K562 (cell line): ENCODE data around the gene AJM1. TPM values are rescaled to one million over a fixed set of nuclear protein-coding genes. Genes with fewer than 3 reads are reported as not detected.
A peak's percentile ranks its signal among the peaks of the same experiment; 100 is the strongest.

ENCODE experiments used
- CEBPG ChIP-seq, 3 experiments: fragments of 200-800 bp in 1 of 3; sonication (Bioruptor generic) in 1 of 3; sonication (generic) in 1 of 3; formaldehyde crosslinking in 1 of 3; IDR thresholded peaks in 2 of 3; conservative IDR thresholded peaks in 1 of 3; 2 replicates each; pipeline versions ENCODE4 v1.6.1 to v1.8.0; 2016 to 2022; ENCODE audit warnings: missing compliant biosample characterization in 2 of 3, missing genetic modification characterization in 2 of 3, mild to moderate bottlenecking in 1 of 3, missing genetic modification reagents in 1 of 3
- ELF1 ChIP-seq: fragments of 200-800 bp; sonication (Bioruptor generic); IDR thresholded peaks from 2 replicates; pipeline ENCODE4 v1.6.1; 2016; ENCODE audit warnings: missing genetic modification characterization, missing compliant biosample characterization
- ERF ChIP-seq: fragments of 450-650 bp; formaldehyde crosslinking; IDR thresholded peaks from 2 replicates; pipeline ENCODE4 v1.4.0; 2020; ENCODE audit warnings: mild to moderate bottlenecking, mixed read lengths
- ETV1 ChIP-seq: fragments of 450-650 bp; conservative IDR thresholded peaks from 2 replicates; pipeline ENCODE4 v1.6.1; 2016; ENCODE audit warnings: missing genetic modification characterization, control low read depth, low read depth, missing compliant biosample characterization
- FOXA1 ChIP-seq: fragments of 450-650 bp; IDR thresholded peaks from 2 replicates; pipeline ENCODE4 v1.6.1; 2016; ENCODE audit warnings: mild to moderate bottlenecking, borderline replicate concordance
- MYNN ChIP-seq, 2 experiments: sonication (generic); formaldehyde crosslinking in 1 of 2; IDR thresholded peaks; 2 replicates each; pipeline versions ENCODE4 v1.5.0 to v1.6.1; 2016 to 2020; ENCODE audit warnings: antibody characterized with exemption in 1 of 2, missing genetic modification reagents in 1 of 2
- NONO ChIP-seq, 2 experiments: fragments of 200-400 bp in 1 of 2; fragments of 450-650 bp in 1 of 2; formaldehyde crosslinking in 1 of 2; IDR thresholded peaks; 2 replicates each; pipeline ENCODE4 v1.6.1; 2017; ENCODE audit warnings: low read depth in 2 of 2, mild to moderate bottlenecking in 2 of 2, moderate library complexity in 2 of 2, low read length in 1 of 2
- NRF1 ChIP-seq, 2 experiments: fragments of 450-650 bp; IDR thresholded peaks in 1 of 2; conservative IDR thresholded peaks in 1 of 2; 2 replicates each; pipeline ENCODE4 v1.6.1; 2014; ENCODE audit warnings: mild to moderate bottlenecking in 2 of 2
- U2AF2 ChIP-seq: fragments of 200-400 bp; formaldehyde crosslinking; optimal IDR thresholded peaks from 2 replicates; pipeline ENCODE3; 2017; ENCODE audit warnings: low read depth, mild to moderate bottlenecking, low read length
- ZNF24 ChIP-seq: fragments of 450-650 bp; IDR thresholded peaks from 2 replicates; pipeline ENCODE4 v1.6.1; 2016
- ZNF707 ChIP-seq: fragments of 250-450 bp; sonication (Bioruptor Pico); conservative IDR thresholded peaks from 2 replicates; pipeline ENCODE4 v1.8.0; 2022; ENCODE audit warnings: inconsistent platforms, mild to moderate bottlenecking, moderate library complexity
- polyA plus RNA-seq, 8 experiments: library from polyadenylated mRNA; depleted of rRNA in 4 of 8; stranded (reverse) in 5 of 8; unstranded in 3 of 8; fragments of >200 nt; fragmentation: Nextera tagmentation in 2 of 8; fragmentation: Illumina TruSeq in 1 of 8; extraction: Ambion mirVana in 2 of 8; extraction: Trizol in 1 of 8; gene quantifications; 2 replicates each; pipeline versions ENCODE4 v1.2.1 to v1.2.3, GENCODE V29; 2011 to 2014; ENCODE audit warnings: inconsistent platforms in 1 of 8, missing spikeins in 1 of 8
- total RNA-seq, 7 experiments: library from RNA; depleted of rRNA in 6 of 7; stranded (reverse); fragments of >200 nt in 6 of 7; fragmentation: Illumina TruSeq in 2 of 7; extraction: Trizol in 2 of 7; gene quantifications; 2 replicates each; pipeline versions ENCODE4 v1.2.1 to v1.2.3, GENCODE V29; 2011 to 2021; ENCODE audit warnings: low replicate concordance in 1 of 7
- TF ChIP-seq, protein P1 (sequence below): fragments of 200-800 bp; sonication (Bioruptor generic); IDR thresholded peaks from 2 replicates; pipeline ENCODE4 v1.6.1; 2017; ENCODE audit warnings: missing genetic modification characterization, missing compliant biosample characterization
- TF ChIP-seq, protein P2 (sequence below), 2 experiments: fragments of 450-650 bp in 1 of 2; sonication (generic) in 1 of 2; formaldehyde crosslinking; conservative IDR thresholded peaks; 2 replicates each; pipeline versions ENCODE4 v1.4.0 to v1.8.1; 2020 to 2022; ENCODE audit warnings: mild to moderate bottlenecking in 1 of 2, missing genetic modification reagents in 1 of 2
- TF ChIP-seq, protein P3 (sequence below): fragments of 450-650 bp; IDR thresholded peaks from 2 replicates; pipeline ENCODE4 v1.6.1; 2016; ENCODE audit warnings: borderline replicate concordance
- TF ChIP-seq, protein P4 (sequence below): fragments of 450-650 bp; IDR thresholded peaks from 2 replicates; pipeline ENCODE4 v1.6.1; 2016; ENCODE audit warnings: low read depth

Gene AJM1
- total and polyA plus RNA-seq, 9 of the 15 experiments (the other 6 are each of a cell fraction or from before 2014, with no cell fraction given) = 0.01 to 3.7 (median 0.65) TPM; not detected in 1

DNA sequence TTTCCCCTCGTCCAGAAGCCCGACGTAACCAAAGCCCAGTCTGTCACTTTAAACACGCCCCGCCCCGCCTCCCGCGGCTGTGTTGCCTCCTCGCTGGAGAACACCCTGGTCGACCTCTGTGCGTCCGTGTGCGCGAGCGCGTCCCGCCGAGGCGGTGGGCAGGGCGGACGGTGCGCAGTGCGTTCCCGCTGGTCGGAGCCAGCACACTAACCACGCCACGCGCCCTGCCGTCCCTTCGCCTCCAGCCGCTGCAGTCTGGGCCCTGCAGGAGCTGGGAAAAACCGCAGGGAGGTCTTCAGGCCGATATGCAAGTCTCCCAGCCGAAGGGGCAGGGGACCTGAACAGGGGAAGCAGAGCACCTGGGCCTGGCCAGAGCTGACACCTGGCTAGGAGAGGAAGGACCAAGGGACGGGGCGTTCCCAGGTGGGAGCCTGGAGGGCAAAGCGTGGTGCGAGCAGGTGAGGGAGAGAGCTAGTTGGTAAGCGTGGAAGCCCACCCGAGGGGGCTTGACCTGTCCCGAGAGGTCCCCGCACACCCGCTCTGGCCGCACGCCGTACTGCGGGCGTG is 5.6 kb downstream of the AJM1 start (continued):
- no peak for TF ChIP-seq MYNN (IDR thresholded peaks at IDR 0.05)
- no peak for TF ChIP-seq MYNN (CRISPR knock-in tag; IDR thresholded peaks at IDR 0.05)
- TF ChIP-seq CEBPG (CRISPR knock-in tag; IDR thresholded peaks at IDR 0.05) = no peak
- TF ChIP-seq CEBPG (tag; conservative IDR thresholded peaks at IDR 0.05 in 1 of 2, IDR thresholded peaks at IDR 0.05 in 1 of 2) = no peak
- no peak for TF ChIP-seq ELF1
- no peak for TF ChIP-seq NONO (IDR thresholded peaks at IDR 0.05; ENCODE audit: low read depth in 2 of 2, low read length in 1 of 2)
- TF ChIP-seq ETV1 = no peak
- TF ChIP-seq, protein P1, sequence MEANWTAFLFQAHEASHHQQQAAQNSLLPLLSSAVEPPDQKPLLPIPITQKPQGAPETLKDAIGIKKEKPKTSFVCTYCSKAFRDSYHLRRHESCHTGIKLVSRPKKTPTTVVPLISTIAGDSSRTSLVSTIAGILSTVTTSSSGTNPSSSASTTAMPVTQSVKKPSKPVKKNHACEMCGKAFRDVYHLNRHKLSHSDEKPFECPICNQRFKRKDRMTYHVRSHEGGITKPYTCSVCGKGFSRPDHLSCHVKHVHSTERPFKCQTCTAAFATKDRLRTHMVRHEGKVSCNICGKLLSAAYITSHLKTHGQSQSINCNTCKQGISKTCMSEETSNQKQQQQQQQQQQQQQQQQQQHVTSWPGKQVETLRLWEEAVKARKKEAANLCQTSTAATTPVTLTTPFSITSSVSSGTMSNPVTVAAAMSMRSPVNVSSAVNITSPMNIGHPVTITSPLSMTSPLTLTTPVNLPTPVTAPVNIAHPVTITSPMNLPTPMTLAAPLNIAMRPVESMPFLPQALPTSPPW (CRISPR knock-in tag) = peak; percentile 65
- no peak for TF ChIP-seq ZNF707 (CRISPR knock-in tag)
- no peak for TF ChIP-seq U2AF2
- TF ChIP-seq, protein P2, sequence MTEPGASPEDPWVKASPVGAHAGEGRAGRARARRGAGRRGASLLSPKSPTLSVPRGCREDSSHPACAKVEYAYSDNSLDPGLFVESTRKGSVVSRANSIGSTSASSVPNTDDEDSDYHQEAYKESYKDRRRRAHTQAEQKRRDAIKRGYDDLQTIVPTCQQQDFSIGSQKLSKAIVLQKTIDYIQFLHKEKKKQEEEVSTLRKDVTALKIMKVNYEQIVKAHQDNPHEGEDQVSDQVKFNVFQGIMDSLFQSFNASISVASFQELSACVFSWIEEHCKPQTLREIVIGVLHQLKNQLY (CRISPR knock-in tag; conservative IDR thresholded peaks at IDR 0.05) = no peak
- TF ChIP-seq, protein P3, sequence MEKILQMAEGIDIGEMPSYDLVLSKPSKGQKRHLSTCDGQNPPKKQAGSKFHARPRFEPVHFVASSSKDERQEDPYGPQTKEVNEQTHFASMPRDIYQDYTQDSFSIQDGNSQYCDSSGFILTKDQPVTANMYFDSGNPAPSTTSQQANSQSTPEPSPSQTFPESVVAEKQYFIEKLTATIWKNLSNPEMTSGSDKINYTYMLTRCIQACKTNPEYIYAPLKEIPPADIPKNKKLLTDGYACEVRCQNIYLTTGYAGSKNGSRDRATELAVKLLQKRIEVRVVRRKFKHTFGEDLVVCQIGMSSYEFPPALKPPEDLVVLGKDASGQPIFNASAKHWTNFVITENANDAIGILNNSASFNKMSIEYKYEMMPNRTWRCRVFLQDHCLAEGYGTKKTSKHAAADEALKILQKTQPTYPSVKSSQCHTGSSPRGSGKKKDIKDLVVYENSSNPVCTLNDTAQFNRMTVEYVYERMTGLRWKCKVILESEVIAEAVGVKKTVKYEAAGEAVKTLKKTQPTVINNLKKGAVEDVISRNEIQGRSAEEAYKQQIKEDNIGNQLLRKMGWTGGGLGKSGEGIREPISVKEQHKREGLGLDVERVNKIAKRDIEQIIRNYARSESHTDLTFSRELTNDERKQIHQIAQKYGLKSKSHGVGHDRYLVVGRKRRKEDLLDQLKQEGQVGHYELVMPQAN = peak; percentile 82
- peak; percentile 87 to 90 for TF ChIP-seq NRF1 (conservative IDR thresholded peaks at IDR 0.05 in 1 of 2, IDR thresholded peaks at IDR 0.05 in 1 of 2)
- TF ChIP-seq FOXA1 = no peak
- no peak for TF ChIP-seq ZNF24
- TF ChIP-seq ERF (CRISPR knock-in tag) = no peak
- TF ChIP-seq, protein P4, sequence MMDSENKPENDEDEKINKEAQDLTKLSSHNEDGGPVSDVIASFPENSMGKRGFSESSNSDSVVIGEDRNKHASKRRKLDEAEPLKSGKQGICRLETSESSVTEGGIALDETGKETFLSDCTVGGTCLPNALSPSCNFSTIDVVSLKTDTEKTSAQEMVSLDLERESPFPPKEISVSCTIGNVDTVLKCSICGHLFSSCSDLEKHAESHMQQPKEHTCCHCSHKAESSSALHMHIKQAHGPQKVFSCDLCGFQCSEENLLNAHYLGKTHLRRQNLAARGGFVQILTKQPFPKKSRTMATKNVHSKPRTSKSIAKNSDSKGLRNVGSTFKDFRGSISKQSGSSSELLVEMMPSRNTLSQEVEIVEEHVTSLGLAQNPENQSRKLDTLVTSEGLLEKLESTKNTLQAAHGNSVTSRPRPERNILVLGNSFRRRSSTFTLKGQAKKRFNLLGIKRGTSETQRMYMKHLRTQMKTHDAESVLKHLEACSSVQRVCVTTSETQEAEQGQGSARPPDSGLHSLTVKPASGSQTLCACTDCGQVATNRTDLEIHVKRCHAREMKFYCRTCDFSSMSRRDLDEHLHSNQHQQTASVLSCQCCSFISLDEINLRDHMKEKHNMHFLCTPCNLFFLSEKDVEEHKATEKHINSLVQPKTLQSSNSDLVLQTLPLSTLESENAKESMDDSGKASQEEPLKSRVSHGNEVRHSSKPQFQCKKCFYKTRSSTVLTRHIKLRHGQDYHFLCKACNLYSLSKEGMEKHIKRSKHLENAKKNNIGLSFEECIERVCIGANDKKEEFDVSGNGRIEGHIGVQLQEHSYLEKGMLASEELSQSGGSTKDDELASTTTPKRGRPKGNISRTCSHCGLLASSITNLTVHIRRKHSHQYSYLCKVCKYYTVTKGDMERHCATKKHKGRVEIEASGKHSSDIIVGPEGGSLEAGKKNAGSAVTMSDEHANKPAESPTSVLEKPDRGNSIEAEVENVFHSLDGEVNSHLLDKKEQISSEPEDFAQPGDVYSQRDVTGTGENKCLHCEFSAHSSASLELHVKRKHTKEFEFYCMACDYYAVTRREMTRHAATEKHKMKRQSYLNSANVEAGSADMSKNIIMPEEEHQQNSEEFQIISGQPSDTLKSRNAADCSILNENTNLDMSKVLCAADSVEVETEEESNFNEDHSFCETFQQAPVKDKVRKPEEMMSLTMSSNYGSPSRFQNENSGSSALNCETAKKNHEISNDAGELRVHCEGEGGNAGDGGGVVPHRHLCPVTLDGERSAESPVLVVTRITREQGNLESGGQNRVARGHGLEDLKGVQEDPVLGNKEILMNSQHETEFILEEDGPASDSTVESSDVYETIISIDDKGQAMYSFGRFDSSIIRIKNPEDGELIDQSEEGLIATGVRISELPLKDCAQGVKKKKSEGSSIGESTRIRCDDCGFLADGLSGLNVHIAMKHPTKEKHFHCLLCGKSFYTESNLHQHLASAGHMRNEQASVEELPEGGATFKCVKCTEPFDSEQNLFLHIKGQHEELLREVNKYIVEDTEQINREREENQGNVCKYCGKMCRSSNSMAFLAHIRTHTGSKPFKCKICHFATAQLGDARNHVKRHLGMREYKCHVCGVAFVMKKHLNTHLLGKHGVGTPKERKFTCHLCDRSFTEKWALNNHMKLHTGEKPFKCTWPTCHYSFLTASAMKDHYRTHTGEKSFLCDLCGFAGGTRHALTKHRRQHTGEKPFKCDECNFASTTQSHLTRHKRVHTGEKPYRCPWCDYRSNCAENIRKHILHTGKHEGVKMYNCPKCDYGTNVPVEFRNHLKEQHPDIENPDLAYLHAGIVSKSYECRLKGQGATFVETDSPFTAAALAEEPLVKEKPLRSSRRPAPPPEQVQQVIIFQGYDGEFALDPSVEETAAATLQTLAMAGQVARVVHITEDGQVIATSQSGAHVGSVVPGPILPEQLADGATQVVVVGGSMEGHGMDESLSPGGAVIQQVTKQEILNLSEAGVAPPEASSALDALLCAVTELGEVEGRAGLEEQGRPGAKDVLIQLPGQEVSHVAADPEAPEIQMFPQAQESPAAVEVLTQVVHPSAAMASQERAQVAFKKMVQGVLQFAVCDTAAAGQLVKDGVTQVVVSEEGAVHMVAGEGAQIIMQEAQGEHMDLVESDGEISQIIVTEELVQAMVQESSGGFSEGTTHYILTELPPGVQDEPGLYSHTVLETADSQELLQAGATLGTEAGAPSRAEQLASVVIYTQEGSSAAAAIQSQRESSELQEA = no peak
